CD4-positive, alpha-beta T cell treated with Interleukin-2 at 100 ng/mL for 4 hours (primary cell): ENCODE data around the gene TMEM126B.
"Not testable (repeated sequence)": the region's sequence is repeated elsewhere in the genome, so short reads cannot be mapped to it uniquely, and the experiment has no call there.

Source experiments
- DNase-seq: peaks from one replicate; pipeline ENCODE4 v3.0.0-alpha.2; 2020; ENCODE audit warnings: low spot score

Gene TMEM126B

DNA sequence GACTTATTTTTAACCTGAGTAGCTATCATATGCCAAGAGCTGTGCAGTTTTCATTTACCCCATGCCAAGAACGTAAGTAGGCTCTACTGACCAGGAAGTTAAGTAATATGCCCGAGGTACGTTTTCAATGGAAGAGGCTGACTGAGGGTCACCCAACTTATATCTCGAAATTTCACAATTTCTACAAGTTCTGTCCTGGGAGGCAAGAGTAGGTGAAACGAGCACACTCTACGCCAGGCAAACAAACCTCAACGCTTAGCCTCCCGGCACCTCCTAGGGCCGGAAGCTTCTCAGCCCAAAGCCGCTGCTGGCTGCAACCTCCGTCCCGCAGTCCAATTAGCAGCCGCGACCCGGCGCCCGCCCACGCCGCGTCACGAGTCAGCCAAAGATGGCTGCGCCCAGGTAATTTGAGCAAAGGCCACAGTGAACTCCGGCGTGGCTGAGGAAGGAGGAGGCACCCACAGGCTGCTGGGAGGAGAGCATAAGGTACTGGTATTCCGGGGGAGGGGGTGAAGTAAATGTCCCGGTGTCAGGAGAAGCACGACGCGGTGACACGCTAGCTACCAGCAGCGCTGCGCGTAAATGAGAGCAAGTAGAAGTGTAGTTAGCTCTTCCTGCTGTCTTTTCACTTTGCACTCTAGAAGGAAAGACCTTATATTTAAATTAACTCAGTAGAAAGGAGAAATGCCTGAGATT, 19.4 kb downstream of the TMEM126B start, which contains the start of gene TMEM126A:
Gene TMEM126A, plus strand, starts transcription at position 364 of the 696 bp plus-strand sequence. CDS start 2,289 bp downstream, outside the sequence.
- DNase-seq: peak; percentile 88

DNA sequence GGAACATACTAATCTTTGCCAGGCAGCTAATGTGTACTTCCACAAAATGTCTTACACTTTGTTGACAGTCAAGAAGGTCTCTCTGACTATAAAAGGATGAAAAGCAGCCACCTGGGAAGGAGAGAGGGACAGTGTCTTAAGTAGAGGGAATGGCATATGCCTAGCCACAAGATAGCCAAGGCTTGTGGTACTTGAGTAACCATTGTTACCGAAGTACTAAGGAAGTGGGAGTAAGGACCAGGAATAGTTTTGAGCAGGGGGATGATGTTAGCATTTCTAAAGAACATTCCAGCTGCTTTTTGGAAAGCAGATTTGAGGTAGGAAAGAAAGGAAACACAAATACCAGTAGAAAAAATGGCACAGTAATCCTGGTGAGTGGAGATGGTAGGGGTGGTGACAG, 22.7 kb downstream of the TMEM126B start:
- no peak for DNase-seq

DNA sequence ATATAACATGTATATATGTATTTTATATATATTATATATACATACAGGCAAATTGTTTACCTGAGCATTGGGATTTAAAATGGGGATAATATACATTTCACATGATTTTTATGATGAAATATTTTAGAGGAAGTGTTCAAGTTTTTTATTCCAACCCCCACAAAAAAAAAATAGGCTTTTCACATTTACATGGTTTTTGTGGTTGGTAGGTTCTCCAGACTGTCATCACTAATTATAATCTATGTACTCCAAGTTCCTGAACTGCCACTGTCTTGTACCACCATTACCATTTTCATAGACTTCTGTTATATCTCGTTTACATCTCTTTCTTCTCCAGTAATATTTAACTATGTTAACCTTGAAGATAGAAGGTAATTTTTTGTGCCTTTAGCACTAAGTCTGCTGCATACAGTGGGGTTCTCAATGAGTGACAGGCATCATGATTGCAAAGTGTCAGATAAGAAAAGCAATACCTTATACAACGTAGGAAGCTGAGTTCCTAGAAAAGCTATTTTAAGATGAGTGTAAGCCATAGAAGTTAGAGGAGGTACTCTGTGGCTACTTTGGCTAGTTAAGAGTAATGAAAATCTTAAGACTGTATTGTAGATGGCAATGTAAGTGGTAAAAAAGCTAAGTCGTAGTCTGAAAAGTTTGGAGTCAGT, 24.5 kb downstream of the TMEM126B start:
- DNase-seq: no peak

DNA sequence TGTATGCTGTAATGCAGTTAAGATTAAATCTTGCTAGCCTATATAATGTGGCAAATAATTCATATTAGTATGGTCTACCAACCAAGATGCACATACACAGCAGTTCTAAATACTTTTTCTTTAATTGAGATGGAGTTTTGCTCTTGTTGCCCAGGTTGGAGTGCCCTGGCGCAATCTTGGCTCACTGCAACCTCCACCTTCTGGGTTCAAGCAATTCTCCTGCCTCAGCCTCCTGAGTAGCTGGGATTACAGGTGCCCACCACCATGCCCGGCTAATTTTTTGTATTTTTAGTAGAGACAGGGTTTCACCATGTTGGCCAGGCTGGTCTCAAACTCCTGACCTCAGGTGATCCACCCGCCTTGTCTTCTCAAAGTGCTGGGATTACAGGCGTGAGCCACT, 25.9 kb downstream of the TMEM126B start:
- DNase-seq: not testable (repeated sequence)

DNA sequence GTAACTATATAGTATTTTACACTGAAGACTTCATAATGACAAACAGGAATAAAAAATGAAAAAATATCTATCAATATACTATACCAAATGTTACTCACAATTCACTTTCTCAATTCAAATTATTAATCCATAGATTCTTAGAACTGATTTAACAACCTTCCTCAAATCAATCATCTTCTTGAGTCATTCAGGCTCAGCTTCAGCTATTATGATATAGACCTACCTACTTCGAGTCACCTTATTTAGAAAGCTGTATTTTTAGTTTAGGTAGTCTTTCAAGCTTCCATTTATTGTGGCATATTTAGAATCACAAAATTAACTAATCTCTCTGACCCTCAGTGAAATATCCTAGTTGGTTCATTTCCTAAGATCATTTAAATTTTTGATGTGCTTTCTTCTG, 28.4 kb downstream of the TMEM126B start:
- no peak for DNase-seq

- no peak for DNase-seq
These were observed 29.8 kb downstream of the TMEM126B start for GRCh38 chr11:85658180-85658579.

DNA sequence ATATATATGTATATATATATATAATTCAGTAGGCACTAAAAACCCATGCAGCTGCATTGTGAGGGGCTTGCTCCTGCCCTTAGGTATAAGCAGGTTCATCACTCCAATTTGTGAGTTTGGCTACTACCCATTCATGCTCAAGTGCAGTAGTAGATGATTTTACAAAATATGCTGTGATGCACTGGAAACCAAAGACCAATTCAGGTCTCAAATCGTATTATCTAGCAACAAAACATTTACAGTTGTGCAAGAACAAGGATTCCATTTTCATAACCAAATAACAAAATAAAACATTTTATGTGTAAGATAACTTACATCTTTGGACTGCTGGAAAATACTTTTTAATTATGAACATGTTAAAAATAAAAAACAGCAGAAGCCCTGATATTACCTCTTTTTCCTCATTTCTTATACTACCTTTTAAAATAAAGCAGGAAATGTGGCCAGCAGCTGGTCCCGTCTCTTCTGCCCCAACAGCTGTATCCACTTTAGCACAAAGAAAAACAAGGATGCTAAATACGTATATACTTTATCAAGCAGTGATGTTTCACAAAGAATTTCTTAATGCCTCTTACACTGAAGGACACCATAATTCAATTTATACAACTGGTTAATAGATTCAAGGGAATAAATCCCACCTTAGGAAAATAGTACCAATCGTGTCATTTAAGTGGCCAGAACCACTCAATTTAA, 33.7 kb downstream of the TMEM126B start:
- DNase-seq: no peak

GRCh38 chr11:85663080-85663752, 34.8 kb downstream of the TMEM126B start:
- peak; percentile 27 for DNase-seq

DNA sequence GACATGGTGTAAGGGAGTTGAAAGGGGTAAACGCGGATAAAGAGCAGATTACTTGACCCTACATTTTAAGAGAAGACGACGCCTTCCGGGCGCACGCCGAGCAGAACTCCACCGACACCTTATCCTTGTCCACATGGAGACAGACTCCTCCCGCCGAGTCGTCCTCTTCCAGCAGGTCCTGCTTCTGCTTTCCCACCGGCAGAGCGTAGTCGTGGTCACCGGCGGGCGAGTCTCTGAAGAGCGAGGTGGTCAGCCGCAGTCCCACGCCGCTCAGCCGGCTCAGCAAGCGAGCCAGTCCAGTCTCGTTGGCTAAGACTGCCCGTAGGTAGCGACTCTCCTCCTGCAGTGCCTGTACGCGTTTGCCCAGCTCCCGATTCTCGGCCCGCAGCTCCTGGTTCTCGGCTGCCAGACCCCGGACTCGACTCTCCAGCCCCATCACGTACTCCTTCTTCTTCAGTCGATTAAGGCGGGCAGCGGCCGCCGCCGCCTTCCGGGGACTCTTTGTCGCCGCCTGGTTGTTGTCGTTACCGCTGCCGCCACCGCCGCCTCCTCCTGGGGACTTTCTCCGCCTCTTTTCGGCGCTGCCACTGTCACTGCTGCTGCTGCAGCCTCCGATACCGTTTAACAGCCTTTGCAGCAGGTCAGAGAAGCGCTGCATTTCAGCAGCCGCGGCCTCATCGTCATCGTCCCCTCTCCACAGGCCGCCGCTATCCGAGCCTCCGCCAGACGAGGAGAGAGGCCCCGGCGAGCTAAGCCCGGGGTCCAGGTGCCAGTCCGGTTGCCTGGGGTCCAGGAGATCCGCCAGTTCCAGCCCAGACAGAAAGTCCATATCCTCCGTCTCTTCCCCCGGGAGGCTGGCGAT, 35.6 kb downstream of the TMEM126B start:
- DNase-seq: peak; percentile 88

DNA sequence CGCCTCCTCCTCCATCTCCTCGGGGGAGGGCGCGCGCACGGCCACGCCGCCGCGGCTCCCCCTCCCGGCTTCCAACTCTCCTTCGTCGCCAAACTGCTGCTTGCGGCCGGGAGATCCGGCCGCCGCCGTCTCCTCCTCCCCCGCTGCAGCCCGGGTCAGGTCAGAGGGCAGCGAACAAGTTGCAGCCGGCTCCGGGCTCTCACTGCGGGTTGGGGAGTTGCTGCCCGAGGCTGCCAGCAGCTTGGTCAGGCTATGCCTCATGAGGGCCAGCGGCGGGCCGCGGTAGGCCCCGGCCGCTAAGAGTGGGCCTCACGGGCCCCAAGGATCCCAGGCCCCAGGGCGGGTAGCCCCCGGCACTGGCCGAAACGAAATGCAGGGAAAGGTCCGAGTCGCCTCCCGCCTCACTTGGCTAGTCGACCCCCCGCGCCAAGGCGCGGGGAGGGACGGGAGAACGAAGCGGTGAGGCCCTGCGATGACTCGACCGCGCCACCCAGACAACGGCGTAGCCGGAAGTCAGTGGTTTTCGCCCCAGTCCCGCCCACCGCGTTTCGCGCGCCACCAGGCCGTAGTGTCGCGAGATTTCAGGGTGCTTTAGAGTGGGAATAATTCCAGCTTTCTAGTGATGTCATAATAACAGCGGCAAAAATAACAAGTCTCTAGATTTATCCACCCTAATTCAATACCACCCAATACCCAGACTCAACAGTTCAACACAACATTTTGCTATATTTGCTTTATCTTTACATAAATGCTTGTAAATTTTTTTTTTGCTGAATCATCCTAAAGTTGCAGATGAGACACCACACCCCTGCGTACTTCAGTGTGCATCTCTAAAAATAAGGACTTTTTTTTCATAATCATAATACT, 36.5 kb downstream of the TMEM126B start, which contains the start of gene CREBZF:
Gene CREBZF, minus strand, starts transcription at position 515 of the 867 bp plus-strand sequence. Its CDS starts 254 bp downstream, at position 261.
- peak; percentile 95 for DNase-seq

DNA sequence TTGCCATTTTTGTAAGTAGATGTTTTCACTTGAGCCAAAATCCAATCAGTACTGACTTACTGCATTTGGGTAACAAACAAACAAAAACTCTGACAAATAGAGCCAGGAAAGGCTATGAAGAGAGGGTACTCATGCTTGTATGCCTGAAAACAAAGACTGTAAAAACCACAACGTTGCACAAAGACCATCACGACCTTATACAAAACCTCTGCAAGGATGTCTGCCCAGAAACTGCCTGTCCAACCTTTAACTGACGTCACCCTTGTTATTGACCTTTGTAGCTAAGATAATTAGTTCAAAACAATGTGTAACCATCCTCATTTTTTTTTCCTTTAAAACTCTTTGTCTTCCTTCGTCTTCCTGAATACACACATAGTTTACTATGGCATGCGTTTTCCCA, 37.3 kb downstream of the TMEM126B start:
- DNase-seq: no peak

- DNase-seq: no peak
These were observed 38.3 kb downstream of the TMEM126B start for GRCh38 chr11:85666687-85667086.

DNA sequence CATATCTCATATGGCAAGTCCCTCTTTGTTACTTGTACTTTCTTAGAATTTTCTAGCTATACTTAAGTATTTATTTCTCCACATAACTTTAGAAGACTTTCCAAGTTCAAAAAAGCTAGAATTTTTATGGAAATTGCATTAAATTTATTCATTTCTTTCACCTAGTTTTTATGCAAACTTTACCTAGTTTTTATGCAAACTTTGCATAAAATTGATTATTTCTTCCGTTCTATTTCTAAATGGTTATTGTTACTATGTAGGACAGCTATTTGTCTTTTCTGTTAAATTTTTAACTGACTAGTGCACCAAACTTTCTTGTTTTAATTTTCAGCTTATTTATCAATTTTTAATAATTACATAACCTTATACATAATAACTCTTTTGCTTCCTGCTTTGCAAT, 39.8 kb downstream of the TMEM126B start:
- DNase-seq: no peak

DNA sequence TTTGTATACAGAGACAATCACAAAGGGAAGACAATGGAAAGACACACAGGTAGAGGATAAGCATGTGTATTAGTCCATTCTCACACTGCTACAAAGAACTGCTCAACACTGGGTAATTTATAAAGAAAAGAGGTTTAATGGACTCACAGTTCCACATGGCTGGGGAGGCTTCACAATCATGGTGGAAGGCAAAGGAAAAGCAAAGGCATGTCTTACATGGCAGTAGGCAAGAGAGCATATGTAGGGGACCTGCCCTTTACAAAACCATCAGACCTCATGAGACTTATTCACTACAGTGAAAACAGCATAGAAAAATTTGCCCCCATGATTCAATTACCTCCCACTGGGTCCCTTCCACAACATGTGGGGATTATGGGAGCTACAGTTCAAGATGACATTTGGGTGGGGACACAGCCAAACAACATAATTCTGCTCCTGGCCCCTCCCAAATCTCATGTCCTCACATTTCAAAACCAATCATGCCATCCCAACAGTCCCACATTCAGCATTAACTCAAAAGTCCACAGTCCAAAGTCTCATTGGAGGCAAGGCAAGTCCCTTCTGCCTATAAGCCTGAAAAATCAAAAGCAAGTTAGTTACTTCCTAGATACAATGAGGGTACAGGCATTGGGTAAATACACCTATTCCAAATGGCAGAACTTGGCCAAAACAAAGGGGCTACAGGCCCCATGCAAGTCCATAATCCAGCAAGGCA, 42.7 kb downstream of the TMEM126B start:
- not testable (repeated sequence) for DNase-seq

DNA sequence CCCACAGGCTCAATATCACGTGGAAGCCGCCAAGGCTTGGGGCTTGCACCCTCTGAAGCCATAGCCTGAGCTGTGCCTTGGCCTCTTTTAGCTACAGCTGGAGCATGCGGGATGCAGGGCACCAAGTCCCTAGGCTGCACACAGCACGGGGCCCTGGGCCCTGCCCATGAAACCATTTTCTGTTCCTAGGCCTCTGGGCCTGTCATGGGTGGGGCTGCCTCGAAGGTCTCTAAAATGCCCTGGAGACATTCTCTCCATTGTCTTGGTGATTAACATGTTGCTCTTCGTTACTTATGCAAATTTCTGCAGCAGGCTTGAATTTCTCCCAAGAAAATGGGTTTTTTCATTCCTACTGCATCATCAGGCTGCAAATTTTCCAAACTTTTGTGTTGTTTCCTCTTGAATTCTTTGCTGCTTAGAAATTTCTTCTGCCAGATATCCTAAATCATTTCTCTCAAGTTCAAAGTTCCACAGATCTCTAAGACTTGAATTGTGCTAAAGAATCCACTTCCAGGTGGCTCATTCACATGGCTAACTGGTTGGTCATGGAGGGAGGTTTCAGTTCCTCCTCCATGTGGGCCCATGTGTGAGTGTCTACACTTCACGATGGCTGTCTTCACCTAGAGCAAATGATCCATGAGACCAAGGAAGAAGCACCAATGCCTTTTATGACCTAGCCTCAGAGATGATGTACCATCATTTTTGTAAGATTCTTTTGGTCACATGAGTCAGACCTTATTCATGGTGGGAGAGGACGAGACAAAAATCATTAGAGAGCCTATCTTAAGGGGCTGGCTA, 43.9 kb downstream of the TMEM126B start:
- DNase-seq: no peak

DNA sequence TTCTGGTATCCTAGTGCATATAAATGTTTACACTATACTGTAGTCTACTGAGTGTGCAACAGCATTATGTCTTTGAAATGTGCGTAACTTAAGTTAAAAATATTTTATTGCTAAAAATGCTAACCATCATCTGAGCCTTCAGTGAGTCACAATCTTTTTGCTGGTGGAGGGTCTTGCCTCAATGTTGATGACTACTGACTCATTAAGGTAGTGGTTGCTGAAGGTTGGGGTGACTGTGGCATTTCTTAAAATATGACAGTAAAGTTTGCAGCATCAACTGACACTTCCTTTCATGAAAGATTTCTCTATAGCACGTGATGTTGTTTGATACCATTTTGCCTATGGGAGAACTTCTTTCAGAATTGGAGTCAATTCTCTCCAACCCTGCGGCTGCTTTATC, 45.0 kb downstream of the TMEM126B start:
- no peak for DNase-seq

DNA sequence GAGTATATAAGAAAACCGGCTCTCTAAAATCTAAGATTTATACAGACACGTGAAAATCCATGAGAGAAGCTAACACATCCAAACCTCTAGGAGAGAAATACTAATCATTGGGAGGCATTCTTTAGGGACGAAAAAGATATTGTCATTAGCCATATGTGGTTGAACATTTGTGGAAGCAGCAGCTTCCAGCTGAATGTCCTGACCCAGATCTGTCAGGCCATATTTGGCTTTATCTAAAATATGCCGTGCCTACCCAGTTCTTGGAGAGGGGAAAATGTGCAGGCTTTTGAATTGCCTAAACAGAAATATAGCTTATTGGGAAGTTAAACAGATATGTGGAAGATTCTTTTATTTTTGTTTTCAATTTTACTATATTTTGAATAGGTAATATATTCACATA, 51.2 kb downstream of the TMEM126B start:
- DNase-seq: no peak

DNA sequence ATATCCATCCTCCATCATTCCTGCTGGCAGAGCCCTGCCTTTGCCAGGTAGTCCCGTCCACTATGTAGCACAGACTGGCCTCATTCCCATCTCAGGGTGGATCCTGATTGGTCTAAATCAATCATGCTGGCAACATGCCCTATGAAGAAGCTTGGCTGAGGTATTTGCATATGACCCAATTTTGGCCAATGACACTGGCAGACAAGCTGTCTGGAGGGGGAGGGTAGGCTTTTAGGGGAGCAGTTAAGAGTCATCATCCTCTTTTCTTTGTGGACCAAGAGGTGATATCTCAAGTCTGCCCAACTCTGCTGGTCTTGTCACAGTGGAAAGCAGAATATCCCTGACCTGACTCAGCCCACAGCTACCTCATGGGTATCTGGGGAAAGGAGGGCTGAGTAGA, 52.5 kb downstream of the TMEM126B start:
- DNase-seq: no peak
